Neural progenitor cell (in vitro differentiated cells): ENCODE results near the gene KCNMA1. TPM values are rescaled to one million over a fixed set of nuclear protein-coding genes. Genes with fewer than 3 reads are reported as not detected.

ENCODE experiments used
- DNase-seq: peaks from one replicate; pipeline ENCODE4 v3.0.0-alpha.2; 2016; ENCODE audit warnings: low spot score
- H2AFZ ChIP-seq: fragments of 200-600 bp; sonication (generic); replicated peaks from 2 replicates; pipeline ENCODE4 v1.6.1; 2016; ENCODE audit warnings: antibody characterized with exemption
- H3F3A ChIP-seq: fragments of 200-600 bp; sonication (generic); 2 replicates; pipeline ENCODE4 v1.6.1; 2016; ENCODE audit warnings: antibody characterized with exemption, low read depth
- H3K27ac ChIP-seq: fragments of 200-600 bp; sonication (generic); 2 replicates; pipeline ENCODE4 v1.5.1; 2016; ENCODE audit warnings: mild to moderate bottlenecking
- H3K27me3 ChIP-seq: fragments of 200-600 bp; sonication (generic); 2 replicates; pipeline ENCODE4 v1.6.1; 2016; ENCODE audit warnings: mild to moderate bottlenecking, moderate library complexity
- H3K36me3 ChIP-seq: fragments of 200-600 bp; sonication (generic); 2 replicates; pipeline ENCODE4 v1.5.1; 2016
- H3K4me1 ChIP-seq: fragments of 200-600 bp; sonication (generic); 2 replicates; pipeline ENCODE4 v1.6.1; 2016; ENCODE audit warnings: mixed run types
- H3K4me2 ChIP-seq: fragments of 200-600 bp; sonication (generic); 2 replicates; pipeline ENCODE4 v1.6.1; 2016
- H3K4me3 ChIP-seq: fragments of 200-600 bp; sonication (generic); 2 replicates; pipeline ENCODE4 v1.5.1; 2016
- H3K79me2 ChIP-seq: fragments of 200-600 bp; sonication (generic); 2 replicates; pipeline ENCODE4 v1.6.1; 2016; ENCODE audit warnings: low read depth
- H3K9ac ChIP-seq: fragments of 200-600 bp; sonication (generic); 2 replicates; pipeline ENCODE4 v1.6.1; 2016
- H3K9me3 ChIP-seq: fragments of 200-600 bp; sonication (generic); 2 replicates; pipeline ENCODE4 v1.5.1; 2016; ENCODE audit warnings: low read depth
- H4K20me1 ChIP-seq: fragments of 200-600 bp; sonication (generic); 2 replicates; pipeline ENCODE4 v1.6.1; 2016; ENCODE audit warnings: low read depth
- H3K27ac Mint-ChIP-seq: 3 replicates; pipeline ENCODE4 v1.8.0; 2021; ENCODE audit warnings: mixed read lengths
- H3K27me3 Mint-ChIP-seq: 2 replicates; pipeline ENCODE4 v1.8.0; 2022; ENCODE audit warnings: low read depth, mild to moderate bottlenecking, inconsistent platforms, moderate library complexity, mixed read lengths; ENCODE audit not compliant: insufficient read depth
- H3K36me3 Mint-ChIP-seq: 3 replicates; pipeline ENCODE4 v1.8.0; 2021; ENCODE audit warnings: mixed read lengths
- H3K4me1 Mint-ChIP-seq: 3 replicates; pipeline ENCODE4 v1.8.0; 2021; ENCODE audit warnings: mixed read lengths
- H3K4me3 Mint-ChIP-seq: 3 replicates; pipeline ENCODE4 v1.8.0; 2021; ENCODE audit warnings: mild to moderate bottlenecking, moderate library complexity, mixed read lengths
- H3K9me3 Mint-ChIP-seq: 3 replicates; pipeline ENCODE4 v1.8.0; 2020; ENCODE audit warnings: mixed read lengths
- CTCF ChIP-seq: fragments of 200-600 bp; sonication (generic); IDR thresholded peaks from 2 replicates; pipeline ENCODE4 v1.5.1; 2017; ENCODE audit warnings: antibody characterized with exemption, mild to moderate bottlenecking
- EZH2 ChIP-seq: fragments of 200-600 bp; sonication (generic); IDR thresholded peaks from 2 replicates; pipeline ENCODE4 v1.6.1; 2017; ENCODE audit warnings: antibody characterized with exemption, mild to moderate bottlenecking, moderate library complexity
- EZH2phosphoT487 ChIP-seq: fragments of 200-600 bp; sonication (generic); IDR thresholded peaks from 2 replicates; pipeline ENCODE4 v1.6.1; 2017; ENCODE audit warnings: antibody characterized with exemption
- total RNA-seq: library from RNA; depleted of rRNA; stranded (reverse); fragments of >200 nt; gene quantifications from 2 replicates; pipeline ENCODE4 v1.2.3, GENCODE V29; 2015; ENCODE audit warnings: low replicate concordance

The KCNMA1 gene
- total RNA-seq, 1 donor from 2014 or later, result 2.4 TPM

GRCh38 chr10:77639756-77640155 is 2.1 kb upstream of the KCNMA1 start:
- Histone ChIP-seq H3F3A (peaks cover 15% of the 10 kb centered on the region), H4K20me1 (peaks cover 25% of the 10 kb centered on the region), H3K27me3 (peaks cover 67% of the 10 kb centered on the region), H3K4me3 (no peak overlapping the region), H3K4me1 (peaks cover 30% of the 10 kb centered on the region), H3K79me2 (no peaks in the 10 kb centered on the region), H2AFZ (no peak overlapping the region), H3K27ac (no peak overlapping the region), H3K4me2 (no peak overlapping the region), H3K36me3 (no peaks in the 10 kb centered on the region), H3K9me3 (peaks cover 6% of the 10 kb centered on the region), H3K9ac (no peak overlapping the region)
- Mint-ChIP-seq H3K9me3 (peaks cover 3% of the 10 kb centered on the region), H3K27ac (no peak overlapping the region), H3K36me3 (no peaks in the 10 kb centered on the region), H3K4me3 (peak overlapping the region; percentile 89), H3K4me1 (peaks cover 23% of the 10 kb centered on the region), H3K27me3 (peaks cover 51% of the 10 kb centered on the region)
- DNase-seq, result no peak
- TF ChIP-seq CTCF (no peak), EZH2phosphoT487 (no peak), EZH2 (no peak)

DNA sequence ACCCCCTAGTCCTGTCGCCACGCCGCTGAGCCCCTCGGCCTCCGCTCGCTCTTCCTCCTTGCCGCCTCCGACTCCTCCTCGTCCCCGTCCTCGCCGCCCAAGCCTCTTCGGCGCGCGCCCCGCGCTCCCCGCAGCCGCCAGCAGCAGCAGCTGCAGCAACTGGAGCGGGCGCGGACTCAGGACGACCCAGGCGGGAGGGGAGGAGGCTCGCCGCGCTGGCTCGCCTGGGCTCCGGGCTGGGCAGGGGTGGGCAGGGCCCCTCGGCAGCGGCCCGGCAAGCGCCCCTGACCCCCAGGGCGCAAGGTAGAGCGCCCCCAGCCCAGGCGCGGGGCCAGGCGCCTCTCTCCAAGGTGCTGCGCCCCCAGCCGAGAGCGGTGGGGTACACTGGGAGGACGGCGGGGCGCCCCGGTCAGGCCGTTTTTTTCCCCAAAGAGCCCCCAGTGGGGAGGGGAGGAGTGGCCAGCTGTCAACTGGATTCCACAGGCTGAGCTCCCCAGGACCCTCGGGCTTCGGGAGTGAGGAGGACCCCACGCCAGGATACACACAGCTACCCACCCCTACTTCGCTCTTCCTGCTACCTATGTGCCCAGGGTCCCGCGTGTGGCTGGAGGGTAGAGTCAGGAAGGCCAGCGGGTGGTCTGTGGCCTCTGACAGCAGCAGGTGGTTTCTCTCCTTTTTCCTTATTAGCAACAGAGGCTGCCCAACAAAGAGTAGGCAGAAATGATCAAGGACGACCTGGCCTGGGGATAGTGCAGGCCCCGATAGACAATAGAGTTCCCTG is 903 bp upstream of the KCNMA1 start:
- peak overlapping the region; percentile 67 for H2AFZ ChIP-seq
- H4K20me1 ChIP-seq, result peaks cover 25% of the 10 kb centered on the region
- peak; percentile 86 for DNase-seq
- peaks cover 80% of the 10 kb centered on the region for H3K27me3 ChIP-seq
- Mint-ChIP-seq H3K27ac (no peak overlapping the region), H3K9me3 (no peaks in the 10 kb centered on the region), H3K4me3 (peak overlapping the region; percentile 89), H3K36me3 (no peaks in the 10 kb centered on the region), H3K4me1 (peaks cover 23% of the 10 kb centered on the region), H3K27me3 (peaks cover 59% of the 10 kb centered on the region)
- H3K9me3 ChIP-seq, result no peaks in the 10 kb centered on the region
- peaks cover 11% of the 10 kb centered on the region for H3F3A ChIP-seq
- no peak overlapping the region for H3K27ac ChIP-seq
- TF ChIP-seq EZH2, result no peak
- no peaks in the 10 kb centered on the region for H3K36me3 ChIP-seq
- H3K4me3 ChIP-seq, result peak overlapping the region; percentile 88
- H3K4me1 ChIP-seq, result peaks cover 30% of the 10 kb centered on the region
- H3K4me2 ChIP-seq, result peak overlapping the region; percentile 84
- no peaks in the 10 kb centered on the region for H3K79me2 ChIP-seq
- H3K9ac ChIP-seq, result no peak overlapping the region

DNA sequence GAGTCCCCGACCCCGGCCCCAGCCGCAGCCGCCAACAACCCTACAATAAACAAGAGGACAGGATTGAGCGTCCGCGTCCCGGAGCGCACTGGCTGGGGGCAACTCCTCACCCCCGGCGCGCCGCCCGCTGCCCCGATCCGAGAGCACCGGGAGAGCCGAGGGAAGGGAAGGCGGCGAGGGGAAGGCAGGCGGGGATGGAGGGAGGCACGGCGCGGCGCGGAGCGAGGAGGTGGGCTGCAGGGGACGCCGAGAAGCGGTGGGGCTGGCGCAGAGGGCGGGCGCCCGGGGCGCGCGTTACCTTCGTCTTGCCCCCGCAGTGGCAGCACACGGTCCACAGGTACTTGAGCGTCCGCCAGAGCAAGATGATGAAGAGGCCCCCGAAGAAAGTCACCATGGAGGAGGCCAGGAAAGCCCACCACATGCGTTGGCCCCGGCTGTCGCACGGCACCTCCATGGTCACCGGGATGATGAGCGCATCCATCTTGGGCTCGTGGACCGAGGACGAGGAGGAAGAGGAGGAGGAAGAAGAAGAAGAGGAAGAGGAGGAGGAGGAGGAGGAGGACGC is 559 bp downstream of the KCNMA1 start:
- peaks cover 25% of the 10 kb centered on the region for H4K20me1 ChIP-seq
- no peaks in the 10 kb centered on the region for H3K79me2 ChIP-seq
- peak overlapping the region; percentile 88 for H3K4me3 ChIP-seq
- peaks cover 23% of the 10 kb centered on the region for H3K4me1 Mint-ChIP-seq
- no peak overlapping the region for H3K27ac ChIP-seq
- no peak overlapping the region for H3K27ac Mint-ChIP-seq
- DNase-seq, result peak; percentile 47
- peaks cover 80% of the 10 kb centered on the region for H3K27me3 ChIP-seq
- H3K36me3 ChIP-seq, result no peaks in the 10 kb centered on the region
- H3K4me2 ChIP-seq, result peak overlapping the region; percentile 100
- H3F3A ChIP-seq, result peaks cover 11% of the 10 kb centered on the region
- H3K4me1 ChIP-seq, result peaks cover 30% of the 10 kb centered on the region
- TF ChIP-seq EZH2 (peak; percentile 97), CTCF (no peak), EZH2phosphoT487 (peak; percentile 91)
- peak overlapping the region; percentile 98 for H2AFZ ChIP-seq
- no peaks in the 10 kb centered on the region for H3K9me3 Mint-ChIP-seq
- no peaks in the 10 kb centered on the region for H3K9me3 ChIP-seq
- no peak overlapping the region for H3K9ac ChIP-seq
- no peaks in the 10 kb centered on the region for H3K36me3 Mint-ChIP-seq
- H3K27me3 Mint-ChIP-seq, result peaks cover 64% of the 10 kb centered on the region
- peak overlapping the region; percentile 89 for H3K4me3 Mint-ChIP-seq
